ENCODE results near the gene PGM5.
"Not testable (repeated sequence)": the region's sequence is repeated elsewhere in the genome, so short reads cannot be mapped to it uniquely, and the experiment has no call there.

Gene PGM5

GRCh38 chr9:68377723-68378122, 21.3 kb downstream of the PGM5 start:
- DNase-seq (ENCODE audit: low read depth) = not testable (repeated sequence)

- not testable (repeated sequence) for DNase-seq (ENCODE audit: low read depth)
Measured at GRCh38 chr9:68383894-68384293, 27.5 kb downstream of the PGM5 start.

GRCh38 chr9:68389558-68389957, 33.1 kb downstream of the PGM5 start:
- not testable (repeated sequence) for DNase-seq (ENCODE audit: low read depth)

GRCh38 chr9:68390737-68391136, 34.3 kb downstream of the PGM5 start:
- DNase-seq (ENCODE audit: low read depth) = not testable (repeated sequence)

- not testable (repeated sequence) for DNase-seq (ENCODE audit: low read depth)
Measured at GRCh38 chr9:68396411-68397094, 40.1 kb downstream of the PGM5 start.

- DNase-seq (ENCODE audit: low read depth) = not testable (repeated sequence)
Measured at GRCh38 chr9:68397095-68397423, 40.6 kb downstream of the PGM5 start.

GRCh38 chr9:68397796-68398195, 41.4 kb downstream of the PGM5 start:
- DNase-seq (ENCODE audit: low read depth) = not testable (repeated sequence)

GRCh38 chr9:68398324-68398723, 41.9 kb downstream of the PGM5 start:
- DNase-seq (ENCODE audit: low read depth) = not testable (repeated sequence)

GRCh38 chr9:68404421-68405185, 48.2 kb downstream of the PGM5 start:
- not testable (repeated sequence) for DNase-seq (ENCODE audit: low read depth)

- DNase-seq (ENCODE audit: low read depth) = not testable (repeated sequence)
Measured at GRCh38 chr9:68411865-68412264, 55.5 kb downstream of the PGM5 start.

- DNase-seq (ENCODE audit: low read depth) = not testable (repeated sequence)
Measured at GRCh38 chr9:68412754-68413153, 56.3 kb downstream of the PGM5 start.

GRCh38 chr9:68415065-68415464, 58.7 kb downstream of the PGM5 start:
- not testable (repeated sequence) for DNase-seq (ENCODE audit: low read depth)

GRCh38 chr9:68416936-68417564, 60.6 kb downstream of the PGM5 start:
- DNase-seq (ENCODE audit: low read depth) = no peak

- DNase-seq (ENCODE audit: low read depth) = no peak
Measured at GRCh38 chr9:68417762-68418161, 61.4 kb downstream of the PGM5 start.

GRCh38 chr9:68418259-68418845, 61.9 kb downstream of the PGM5 start:
- DNase-seq (ENCODE audit: low read depth) = no peak

GRCh38 chr9:68419901-68420300, 63.5 kb downstream of the PGM5 start:
- no peak for DNase-seq (ENCODE audit: low read depth)

GRCh38 chr9:68426755-68427154, 70.3 kb downstream of the PGM5 start:
- DNase-seq (ENCODE audit: low read depth) = no peak

- no peak for DNase-seq (ENCODE audit: low read depth)
Measured at GRCh38 chr9:68427216-68427977, 71.0 kb downstream of the PGM5 start.

GRCh38 chr9:68428481-68428880, 72.1 kb downstream of the PGM5 start:
- DNase-seq (ENCODE audit: low read depth) = no peak

GRCh38 chr9:68429631-68430030, 73.2 kb downstream of the PGM5 start:
- no peak for DNase-seq (ENCODE audit: low read depth)

GRCh38 chr9:68431307-68431706, 74.9 kb downstream of the PGM5 start:
- no peak for DNase-seq (ENCODE audit: low read depth)

- DNase-seq (ENCODE audit: low read depth) = no peak
Measured at GRCh38 chr9:68433531-68434110, 77.2 kb downstream of the PGM5 start.

Data from stimulated activated CD8-positive, alpha-beta memory T cell treated with anti-CD3 and anti-CD28 coated beads, Interleukin-12 subunit alpha, Interleukin-12 subunit beta, amount 100 ng/mL, for 1 hour (primary cell).